K562 (cell line): Measurements from ENCODE around the gene KIF7. TPM values are rescaled to one million over a fixed set of nuclear protein-coding genes. Genes with fewer than 3 reads are reported as not detected.

Experiments
- ATAC-seq: fragments of 200-7000 bp; cut with Tn5 transposase; 3 replicates; pipeline ENCODE4 v1.9.1; 2020; ENCODE audit warnings: moderate library complexity
- BruUV-seq: library from RNA; stranded (reverse); fragments of 400-500 nt; replicated peaks from 2 replicates; lab custom pipeline; 2021; lab: Mats Ljungman, UMichigan
- CTCF ChIA-PET: fragments of 300-600 bp; formaldehyde crosslinking; extraction: SDS; loops from one replicate; lab custom pipeline; 2021; ENCODE audit warnings: low intra/inter-chr PET ratio; lab: Yijun Ruan, JAX
- POLR2A ChIA-PET: fragments of 300-600, 350-650 bp; sonication (Branson Sonifier 250); formaldehyde crosslinking; extraction: SDS; loops from one replicate; lab custom pipeline; 2021; ENCODE audit warnings: antibody characterized with exemption, inconsistent platforms; lab: Yijun Ruan, JAX
- DNase-seq, 4 experiments: peaks; one replicate each; pipeline versions ENCODE4 v3.0.0 to v3.0.0-alpha.2; 2011 to 2018; ENCODE audit warnings: low spot score in 3 of 4, mixed read lengths in 3 of 4; ENCODE audit errors: extremely low read depth in 1 of 4
- FAIRE-seq: peaks from 2 replicates; lab custom pipeline; 2011; peaks lifted over from hg19 to GRCh38; lab: Jason Lieb, UNC
- H2AFZ ChIP-seq: 2 replicates; pipeline ENCODE4 v1.6.0; 2011; ENCODE audit warnings: low read depth, low read length, control low read depth, inconsistent platforms
- H3K27ac ChIP-seq: fragments of 200-600 bp; 3 replicates; pipeline ENCODE4 v1.8.0; 2011; ENCODE audit warnings: low read depth, mild to moderate bottlenecking, control low read depth, inconsistent platforms, low read length, moderate library complexity, mixed read lengths; ENCODE audit errors: extremely low read depth
- H3K27me3 ChIP-seq, 2 experiments: fragments of 300-600 bp in 1 of 2; 2 replicates in 1 of 2; 3 replicates in 1 of 2; pipeline versions ENCODE4 v1.6.0 to v1.8.0; 2011; ENCODE audit warnings: inconsistent platforms in 2 of 2, low read length in 2 of 2, mild to moderate bottlenecking in 1 of 2, mixed read lengths in 1 of 2, moderate library complexity in 1 of 2; ENCODE audit not compliant: control insufficient read depth in 2 of 2, insufficient read depth in 2 of 2
- H3K36me3 ChIP-seq: fragments of 300-600 bp; 3 replicates; pipeline ENCODE4 v1.8.0; 2011; ENCODE audit warnings: mild to moderate bottlenecking, low read length, inconsistent platforms; ENCODE audit not compliant: control insufficient read depth, insufficient read depth
- H3K4me1 ChIP-seq, 2 experiments: fragments of 200-600 bp in 1 of 2; replicated peaks in 1 of 2; 2 replicates in 1 of 2; 3 replicates in 1 of 2; pipeline versions ENCODE4 v1.5.1 to v1.8.0; 2011; ENCODE audit warnings: inconsistent platforms in 2 of 2, low read length in 2 of 2, mild to moderate bottlenecking in 1 of 2, mixed read lengths in 1 of 2, moderate library complexity in 1 of 2; ENCODE audit not compliant: control insufficient read depth in 2 of 2, insufficient read depth in 2 of 2
- H3K4me2 ChIP-seq: 2 replicates; pipeline ENCODE4 v1.6.1; 2011; ENCODE audit warnings: low read length, control low read depth, inconsistent platforms, mixed read lengths; ENCODE audit not compliant: insufficient read depth
- H3K4me3 ChIP-seq: fragments of 200-600 bp; sonication (generic), shearing (Covaris generic); 2 replicates; pipeline ENCODE4 v1.5.1; 2016; ENCODE audit warnings: control low read depth, inconsistent platforms
- H3K79me2 ChIP-seq: fragments of 200-600 bp; 3 replicates; pipeline ENCODE4 v1.8.0; 2011; ENCODE audit warnings: low read length, inconsistent platforms; ENCODE audit not compliant: control insufficient read depth, insufficient read depth
- H3K9ac ChIP-seq, 2 experiments: 2 replicates each; pipeline versions ENCODE4 v1.6.0 to v1.6.1; 2011; ENCODE audit warnings: low read depth in 2 of 2, low read length in 2 of 2, control low read depth in 1 of 2, inconsistent platforms in 1 of 2, mild to moderate bottlenecking in 1 of 2, mixed read lengths in 1 of 2; ENCODE audit not compliant: insufficient read depth in 1 of 2
- H3K9me1 ChIP-seq: one replicate; pipeline ENCODE4 v1.6.0; 2011; ENCODE audit warnings: inconsistent platforms, mild to moderate bottlenecking, low read length, moderate library complexity; ENCODE audit not compliant: control insufficient read depth, insufficient read depth
- H3K9me3 ChIP-seq: replicated peaks from 2 replicates; pipeline ENCODE4 v1.5.1; 2011; ENCODE audit warnings: low read depth, low read length, inconsistent platforms; ENCODE audit not compliant: control insufficient read depth, insufficient read depth
- H4K20me1 ChIP-seq: replicated peaks from 2 replicates; pipeline ENCODE4 v1.6.1; 2011; ENCODE audit warnings: low read length, inconsistent platforms, mixed read lengths; ENCODE audit not compliant: control insufficient read depth, insufficient read depth
- ARHGAP35 ChIP-seq: fragments of 450-650 bp; IDR thresholded peaks from 2 replicates; pipeline ENCODE4 v1.6.1; 2018; ENCODE audit not compliant: partially characterized antibody
- BRD9 ChIP-seq: fragments of 450-650 bp; IDR thresholded peaks from 2 replicates; pipeline ENCODE4 v1.6.1; 2018; ENCODE audit warnings: low read depth; ENCODE audit not compliant: partially characterized antibody
- CBFA2T3 ChIP-seq: fragments of 450-650 bp; IDR thresholded peaks from 2 replicates; pipeline ENCODE4 v1.6.1; 2017
- ETV6 ChIP-seq, 3 experiments: fragments of 150-350 bp in 1 of 3; sonication (generic) in 1 of 3; formaldehyde crosslinking in 1 of 3; IDR thresholded peaks; 2 replicates each; pipeline versions ENCODE4 v1.6.1 to v1.8.0; 2014 to 2022; ENCODE audit warnings: borderline replicate concordance in 2 of 3, low read depth in 2 of 3, antibody characterized with exemption in 1 of 3, low read length in 1 of 3, mild to moderate bottlenecking in 1 of 3, missing genetic modification reagents in 1 of 3
- MED1 ChIP-seq: sonication (generic); formaldehyde crosslinking; IDR thresholded peaks from 2 replicates; pipeline ENCODE4 v1.8.1; 2023; ENCODE audit warnings: missing genetic modification reagents, borderline replicate concordance
- PHF8 ChIP-seq: fragments of 200-600 bp; sonication (generic); IDR thresholded peaks from 2 replicates; pipeline ENCODE4 v1.6.1; 2012; ENCODE audit warnings: mixed run types, mild to moderate bottlenecking, inconsistent platforms, low read length, moderate library complexity, borderline replicate concordance
- STAG1 ChIP-seq: sonication (generic); formaldehyde crosslinking; IDR thresholded peaks from 2 replicates; pipeline ENCODE4 v1.5.0; 2020; ENCODE audit warnings: missing genetic modification reagents, borderline replicate concordance
- TEAD4 ChIP-seq, 2 experiments: sonication (generic) in 1 of 2; formaldehyde crosslinking in 1 of 2; IDR thresholded peaks; 2 replicates each; pipeline versions ENCODE4 v1.6.1 to v1.8.0; 2012 to 2022; ENCODE audit warnings: borderline replicate concordance in 1 of 2, inconsistent platforms in 1 of 2, low read length in 1 of 2, mild to moderate bottlenecking in 1 of 2, missing genetic modification reagents in 1 of 2
- ZNF239 ChIP-seq: fragments of 250-450 bp; sonication (Bioruptor Pico); IDR thresholded peaks from 2 replicates; pipeline ENCODE4 v1.4.0; 2020; ENCODE audit warnings: mild to moderate bottlenecking
- ZNF445 ChIP-seq: fragments of 250-450 bp; sonication (Bioruptor Pico); IDR thresholded peaks from 2 replicates; pipeline ENCODE4 v1.4.0; 2020; ENCODE audit warnings: low read depth, mild to moderate bottlenecking, moderate library complexity
- WGBS: fragments of 100-300 bp; shearing (Covaris generic); methylation state at CpG from one replicate; pipeline ENCODE4 v1.1.6; 2016; ENCODE audit warnings: low coverage, mixed read lengths; ENCODE audit not compliant: insufficient coverage; ENCODE audit errors: missing lambda C conversion rate; 5-methylcytosine and 5-hydroxymethylcytosine counted together
- in situ Hi-C: fragments of 300-500 bp; cut with MboI; formaldehyde crosslinking; loops from 4 replicates; pipeline ENCODE4 v1.15.0; 2018; ENCODE audit warnings: inconsistent platforms, mixed read lengths
- intact Hi-C: fragments of 100-400 bp; cut with micrococcal nuclease; formaldehyde crosslinking; loops from 2 replicates; pipeline ENCODE4 v1.14.2; 2022
- polyA plus RNA-seq, 8 experiments: library from polyadenylated mRNA; depleted of rRNA in 4 of 8; stranded (reverse) in 5 of 8; unstranded in 3 of 8; fragments of >200 nt; fragmentation: Nextera tagmentation in 2 of 8; fragmentation: Illumina TruSeq in 1 of 8; extraction: Ambion mirVana in 2 of 8; extraction: Trizol in 1 of 8; gene quantifications; 2 replicates each; pipeline versions ENCODE4 v1.2.1 to v1.2.3, GENCODE V29; 2011 to 2014; ENCODE audit warnings: inconsistent platforms in 1 of 8, missing spikeins in 1 of 8
- total RNA-seq, 7 experiments: library from RNA; depleted of rRNA in 6 of 7; stranded (reverse); fragments of >200 nt in 6 of 7; fragmentation: Illumina TruSeq in 2 of 7; extraction: Trizol in 2 of 7; gene quantifications; 2 replicates each; pipeline versions ENCODE4 v1.2.1 to v1.2.3, GENCODE V29; 2011 to 2021; ENCODE audit warnings: low replicate concordance in 1 of 7
- TF ChIP-seq, protein P1 (sequence below): fragments of 250-450 bp; sonication (Bioruptor Pico); IDR thresholded peaks from 2 replicates; pipeline ENCODE4 v1.8.0; 2021; ENCODE audit warnings: borderline replicate concordance, mild to moderate bottlenecking, moderate library complexity; ENCODE audit not compliant: poor library complexity, severe bottlenecking
- TF ChIP-seq, protein P2 (sequence below): fragments of 450-650 bp; IDR thresholded peaks from 2 replicates; pipeline ENCODE4 v1.6.1; 2018; ENCODE audit not compliant: partially characterized antibody

Gene KIF7
- total and polyA plus RNA-seq, 9 of the 15 experiments (the other 6 are each of a cell fraction or from before 2014, with no cell fraction given) = 0.04 to 2.0 (median 0.58) TPM

DNA sequence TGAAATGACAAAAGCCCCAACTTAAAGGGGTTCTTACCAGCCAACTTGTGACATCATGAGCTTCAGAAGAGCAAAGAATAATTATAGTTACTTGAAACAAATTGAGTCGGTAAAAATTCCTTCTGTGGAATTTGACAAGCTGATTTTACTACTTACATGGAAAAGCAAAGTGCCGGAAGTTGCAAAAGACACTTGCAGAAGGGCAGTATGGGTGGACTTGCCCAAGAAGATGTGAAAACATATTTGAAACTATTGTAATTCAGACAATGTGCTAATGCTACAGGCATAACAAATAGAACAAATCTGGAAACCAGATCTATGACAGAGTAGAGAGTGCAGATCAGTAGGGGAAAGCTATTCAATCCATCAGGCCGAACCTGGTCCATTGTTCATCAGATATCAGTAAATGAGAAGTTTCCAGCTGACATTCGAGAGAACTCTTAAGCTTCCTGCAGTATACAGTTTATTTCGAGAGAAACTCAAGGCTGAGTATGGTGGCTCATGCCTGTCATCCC is 2.5 kb upstream of the KIF7 start (continued):
- TF ChIP-seq, protein P1, sequence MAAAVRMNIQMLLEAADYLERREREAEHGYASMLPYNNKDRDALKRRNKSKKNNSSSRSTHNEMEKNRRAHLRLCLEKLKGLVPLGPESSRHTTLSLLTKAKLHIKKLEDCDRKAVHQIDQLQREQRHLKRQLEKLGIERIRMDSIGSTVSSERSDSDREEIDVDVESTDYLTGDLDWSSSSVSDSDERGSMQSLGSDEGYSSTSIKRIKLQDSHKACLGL (CRISPR knock-in tag) = no peak

DNA sequence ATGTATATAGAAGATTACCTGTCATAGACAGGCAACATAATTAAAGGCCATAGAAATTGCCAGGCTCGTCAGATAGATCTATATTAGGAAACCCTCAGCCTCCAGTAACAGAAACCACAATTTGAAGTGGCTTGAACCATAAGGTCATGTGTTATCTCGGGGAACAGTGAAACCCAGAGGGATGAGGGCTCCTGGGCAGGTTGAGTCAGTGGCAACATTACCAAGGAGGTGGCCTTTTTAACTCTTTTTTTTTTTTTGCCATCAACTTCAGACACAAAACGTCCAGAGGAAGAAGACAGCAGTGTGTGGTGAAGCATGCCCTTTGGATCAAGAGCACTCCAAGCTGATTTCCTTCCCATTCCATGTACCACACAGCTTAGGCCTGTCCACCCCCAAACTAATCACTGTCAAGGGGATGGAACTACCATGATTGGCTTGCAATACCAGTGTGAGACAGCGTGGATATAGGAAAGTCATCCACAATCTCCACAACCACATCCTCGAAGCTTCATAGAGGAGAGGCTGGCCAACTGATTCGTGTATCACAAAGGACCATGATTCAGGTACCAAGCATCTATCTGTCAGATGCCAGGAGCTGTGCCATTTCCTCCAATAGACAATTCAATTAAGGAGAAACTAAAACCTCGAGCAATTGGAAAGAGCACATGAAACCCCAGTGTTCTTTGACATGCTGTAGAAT is 999 bp upstream of the KIF7 start:
- ATAC-seq (no peak), DNase-seq (peak in 1 of 4 experiments; percentile 6), FAIRE-seq (no peak)
- ChIA-PET CTCF (no interaction called here), POLR2A (no interaction called here)
- no peaks in the 10 kb centered on the region for H3K9me3 ChIP-seq
- BruUV-seq = no TSS peak
- H2AFZ ChIP-seq = no peak overlapping the region
- H3K4me3 ChIP-seq = no peak overlapping the region
- peaks cover 0 to 22% of the 10 kb centered on the region in 2 experiments; a peak in 4 of 5 replicates for H3K4me1 ChIP-seq
- H3K27ac ChIP-seq = no peak overlapping the region
- 6% methylated on average over 7 of the region's 7 CpGs for WGBS
- H3K9me1 ChIP-seq = no peaks in the 10 kb centered on the region
- peaks cover 11 to 43% of the 10 kb centered on the region in 2 experiments; a peak in 4 of 5 replicates for H3K27me3 ChIP-seq
- no peak overlapping the region for H3K4me2 ChIP-seq
- H4K20me1 ChIP-seq = no peaks in the 10 kb centered on the region
- H3K9ac ChIP-seq = no peak overlapping the region
- in situ Hi-C loops = no loop called here
- intact Hi-C loops = no loop called here
- no peaks in the 10 kb centered on the region for H3K79me2 ChIP-seq
- no peaks in the 10 kb centered on the region for H3K36me3 ChIP-seq
- TF ChIP-seq ZNF239 (no peak), TEAD4 (IDR thresholded peaks at IDR 0.05; ENCODE audit: low read length) (no peak), TEAD4 (CRISPR knock-in tag; IDR thresholded peaks at IDR 0.05; ENCODE audit: borderline replicate concordance) (no peak), MED1 (CRISPR knock-in tag) (no peak), ARHGAP35 (no peak), BRD9 (no peak), PHF8 (no peak), ZNF445 (CRISPR knock-in tag) (no peak), CBFA2T3 (no peak), STAG1 (CRISPR knock-in tag) (no peak), ETV6 (IDR thresholded peaks at IDR 0.05; ENCODE audit: borderline replicate concordance in 1 of 2, low read depth in 2 of 2, low read length in 1 of 2) (no peak), ETV6 (CRISPR knock-in tag; IDR thresholded peaks at IDR 0.05; ENCODE audit: borderline replicate concordance) (no peak)
- TF ChIP-seq, protein P2, sequence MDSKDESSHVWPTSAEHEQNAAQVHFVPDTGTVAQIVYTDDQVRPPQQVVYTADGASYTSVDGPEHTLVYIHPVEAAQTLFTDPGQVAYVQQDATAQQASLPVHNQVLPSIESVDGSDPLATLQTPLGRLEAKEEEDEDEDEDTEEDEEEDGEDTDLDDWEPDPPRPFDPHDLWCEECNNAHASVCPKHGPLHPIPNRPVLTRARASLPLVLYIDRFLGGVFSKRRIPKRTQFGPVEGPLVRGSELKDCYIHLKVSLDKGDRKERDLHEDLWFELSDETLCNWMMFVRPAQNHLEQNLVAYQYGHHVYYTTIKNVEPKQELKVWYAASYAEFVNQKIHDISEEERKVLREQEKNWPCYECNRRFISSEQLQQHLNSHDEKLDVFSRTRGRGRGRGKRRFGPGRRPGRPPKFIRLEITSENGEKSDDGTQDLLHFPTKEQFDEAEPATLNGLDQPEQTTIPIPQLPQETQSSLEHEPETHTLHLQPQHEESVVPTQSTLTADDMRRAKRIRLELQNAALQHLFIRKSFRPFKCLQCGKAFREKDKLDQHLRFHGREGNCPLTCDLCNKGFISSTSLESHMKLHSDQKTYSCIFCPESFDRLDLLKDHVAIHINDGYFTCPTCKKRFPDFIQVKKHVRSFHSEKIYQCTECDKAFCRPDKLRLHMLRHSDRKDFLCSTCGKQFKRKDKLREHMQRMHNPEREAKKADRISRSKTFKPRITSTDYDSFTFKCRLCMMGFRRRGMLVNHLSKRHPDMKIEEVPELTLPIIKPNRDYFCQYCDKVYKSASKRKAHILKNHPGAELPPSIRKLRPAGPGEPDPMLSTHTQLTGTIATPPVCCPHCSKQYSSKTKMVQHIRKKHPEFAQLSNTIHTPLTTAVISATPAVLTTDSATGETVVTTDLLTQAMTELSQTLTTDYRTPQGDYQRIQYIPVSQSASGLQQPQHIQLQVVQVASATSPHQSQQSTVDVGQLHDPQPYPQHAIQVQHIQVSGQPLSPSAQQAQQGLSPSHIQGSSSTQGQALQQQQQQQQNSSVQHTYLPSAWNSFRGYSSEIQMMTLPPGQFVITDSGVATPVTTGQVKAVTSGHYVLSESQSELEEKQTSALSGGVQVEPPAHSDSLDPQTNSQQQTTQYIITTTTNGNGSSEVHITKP = no peak
